Measurements from ENCODE around the gene MOV10L1.
A peak's percentile ranks its signal among the peaks of the same experiment; 100 is the strongest.

The MOV10L1 gene

GRCh38 chr22:50206599-50206998, 116.8 kb downstream of the MOV10L1 start:
- Histone ChIP-seq H3K9me3 (replicated peaks in 1 of 2; ENCODE audit: control insufficient read depth in 2 of 2, insufficient read depth in 1 of 2, low read depth in 1 of 2, low read length in 2 of 2) (peaks cover 2 to 14% of the 10 kb centered on the region in 2 donors), H3K27ac (replicated peaks; ENCODE audit: low read length) (no peak overlapping the region), H3K36me3 (replicated peaks in 1 of 2; ENCODE audit: control insufficient read depth in 2 of 2, insufficient read depth in 2 of 2, low read length in 2 of 2) (peaks cover 28 to 68% of the 10 kb centered on the region in 2 donors), H3K4me3 (ENCODE audit: low read length in 2 of 2) (no peak overlapping the region), H2BK12ac (ENCODE audit: low read length) (no peak overlapping the region), H4K8ac (ENCODE audit: low read depth, low read length) (no peak overlapping the region), H3K4me1 (ENCODE audit: control insufficient read depth in 2 of 2, insufficient read depth in 1 of 2, low read depth in 1 of 2, low read length in 2 of 2) (peaks cover 7 to 16% of the 10 kb centered on the region in 2 donors), H3K4ac (ENCODE audit: low read length) (no peak overlapping the region), H3K27me3 (ENCODE audit: control insufficient read depth in 3 of 3, insufficient read depth in 3 of 3, low read depth in 1 of 3, low read length in 3 of 3) (no peaks in the 10 kb centered on the region), H2BK120ac (ENCODE audit: low read depth, low read length) (no peak overlapping the region), H3K18ac (ENCODE audit: low read length) (no peak overlapping the region), H4K91ac (ENCODE audit: low read depth, low read length, poor library complexity) (no peak overlapping the region), H3K79me1 (ENCODE audit: low read depth, low read length) (peaks cover 11% of the 10 kb centered on the region), H2AK5ac (ENCODE audit: low read depth, low read length) (no peak overlapping the region), H3K23ac (ENCODE audit: low read depth, low read length, poor library complexity) (peak overlapping the region; percentile 43), H2BK5ac (ENCODE audit: low read length) (no peak overlapping the region), H3K9ac (ENCODE audit: low read depth, low read length, poor library complexity) (peak overlapping the region; percentile 70), H3K4me2 (ENCODE audit: insufficient read depth, low read length, poor library complexity, severe bottlenecking) (no peak overlapping the region), H2AFZ (ENCODE audit: low read length) (no peak overlapping the region), H2BK15ac (ENCODE audit: low read length) (no peak overlapping the region), H3K14ac (ENCODE audit: low read length) (peak overlapping the region; percentile 90)
- WGBS, 2 donors (ENCODE audit: extremely low coverage in 2 of 2, insufficient read length in 2 of 2, insufficient replicate concordance in 1 of 2), result no CpG with 5 or more reads among the region's 10 CpGs
- no peak for DNase-seq (ENCODE audit: low spot score)

- Histone ChIP-seq H3K9me3 (replicated peaks in 1 of 2; ENCODE audit: control insufficient read depth in 2 of 2, insufficient read depth in 1 of 2, low read depth in 1 of 2, low read length in 2 of 2) (peaks cover 2 to 13% of the 10 kb centered on the region in 2 donors), H3K79me1 (ENCODE audit: low read depth, low read length) (peaks cover 5% of the 10 kb centered on the region), H4K91ac (ENCODE audit: low read depth, low read length, poor library complexity) (no peak overlapping the region), H3K4me2 (ENCODE audit: insufficient read depth, low read length, poor library complexity, severe bottlenecking) (no peak overlapping the region), H3K18ac (ENCODE audit: low read length) (no peak overlapping the region), H3K4me1 (ENCODE audit: control insufficient read depth in 2 of 2, insufficient read depth in 1 of 2, low read depth in 1 of 2, low read length in 2 of 2) (peaks cover 0 to 8% of the 10 kb centered on the region in 2 donors), H3K4ac (ENCODE audit: low read length) (no peak overlapping the region), H3K27me3 (ENCODE audit: control insufficient read depth in 3 of 3, insufficient read depth in 3 of 3, low read depth in 1 of 3, low read length in 3 of 3) (no peaks in the 10 kb centered on the region), H3K4me3 (ENCODE audit: low read length in 2 of 2) (no peak overlapping the region), H3K27ac (replicated peaks; ENCODE audit: low read length) (no peak overlapping the region), H2BK5ac (ENCODE audit: low read length) (no peak overlapping the region), H4K8ac (ENCODE audit: low read depth, low read length) (peak overlapping the region; percentile 6), H3K14ac (ENCODE audit: low read length) (no peak overlapping the region), H3K23ac (ENCODE audit: low read depth, low read length, poor library complexity) (no peak overlapping the region), H2AFZ (ENCODE audit: low read length) (no peak overlapping the region), H2AK5ac (ENCODE audit: low read depth, low read length) (no peak overlapping the region), H2BK15ac (ENCODE audit: low read length) (no peak overlapping the region), H2BK12ac (ENCODE audit: low read length) (no peak overlapping the region), H3K9ac (ENCODE audit: low read depth, low read length, poor library complexity) (no peak overlapping the region), H3K36me3 (replicated peaks in 1 of 2; ENCODE audit: control insufficient read depth in 2 of 2, insufficient read depth in 2 of 2, low read length in 2 of 2) (peaks cover 33 to 77% of the 10 kb centered on the region in 2 donors), H2BK120ac (ENCODE audit: low read depth, low read length) (no peak overlapping the region)
- no CpG with 5 or more reads among the region's 23 CpGs for WGBS, 2 donors (ENCODE audit: extremely low coverage in 2 of 2, insufficient read length in 2 of 2, insufficient replicate concordance in 1 of 2)
- DNase-seq (ENCODE audit: low spot score), result no peak
Observed at GRCh38 chr22:50207383-50208140, 117.8 kb downstream of the MOV10L1 start.

- H2BK5ac ChIP-seq (ENCODE audit: low read length), result no peak overlapping the region
- H3K4me2 ChIP-seq (ENCODE audit: insufficient read depth, low read length, poor library complexity, severe bottlenecking), result no peak overlapping the region
Observed at GRCh38 chr22:50208430-50208938, 118.7 kb downstream of the MOV10L1 start.

More at GRCh38 chr22:50208430-50208938, 118.7 kb downstream of the MOV10L1 start:
- Histone ChIP-seq H2BK15ac (ENCODE audit: low read length) (no peak overlapping the region), H2BK120ac (ENCODE audit: low read depth, low read length) (no peak overlapping the region), H3K14ac (ENCODE audit: low read length) (no peak overlapping the region), H4K8ac (ENCODE audit: low read depth, low read length) (no peak overlapping the region), H2AFZ (ENCODE audit: low read length) (no peak overlapping the region), H3K27ac (replicated peaks; ENCODE audit: low read length) (no peak overlapping the region), H4K91ac (ENCODE audit: low read depth, low read length, poor library complexity) (no peak overlapping the region), H3K18ac (ENCODE audit: low read length) (no peak overlapping the region), H3K36me3 (replicated peaks in 1 of 2; ENCODE audit: control insufficient read depth in 2 of 2, insufficient read depth in 2 of 2, low read length in 2 of 2) (peaks cover 35 to 77% of the 10 kb centered on the region in 2 donors), H3K23ac (ENCODE audit: low read depth, low read length, poor library complexity) (no peak overlapping the region), H3K79me1 (ENCODE audit: low read depth, low read length) (peaks cover 5% of the 10 kb centered on the region), H3K4ac (ENCODE audit: low read length) (no peak overlapping the region), H2AK5ac (ENCODE audit: low read depth, low read length) (no peak overlapping the region), H3K27me3 (ENCODE audit: control insufficient read depth in 3 of 3, insufficient read depth in 3 of 3, low read depth in 1 of 3, low read length in 3 of 3) (no peaks in the 10 kb centered on the region), H3K9me3 (replicated peaks in 1 of 2; ENCODE audit: control insufficient read depth in 2 of 2, insufficient read depth in 1 of 2, low read depth in 1 of 2, low read length in 2 of 2) (peaks cover 2 to 4% of the 10 kb centered on the region in 2 donors), H3K9ac (ENCODE audit: low read depth, low read length, poor library complexity) (no peak overlapping the region), H3K4me3 (ENCODE audit: low read length in 2 of 2) (no peak overlapping the region), H3K4me1 (ENCODE audit: control insufficient read depth in 2 of 2, insufficient read depth in 1 of 2, low read depth in 1 of 2, low read length in 2 of 2) (peaks cover 0 to 8% of the 10 kb centered on the region in 2 donors), H2BK12ac (ENCODE audit: low read length) (no peak overlapping the region)
- WGBS, 2 donors (ENCODE audit: extremely low coverage in 2 of 2, insufficient read length in 2 of 2, insufficient replicate concordance in 1 of 2), result no CpG with 5 or more reads among the region's 22 CpGs
- no peak for DNase-seq (ENCODE audit: low spot score)
